ENCODE data around the gene HTRA1.

DNA sequence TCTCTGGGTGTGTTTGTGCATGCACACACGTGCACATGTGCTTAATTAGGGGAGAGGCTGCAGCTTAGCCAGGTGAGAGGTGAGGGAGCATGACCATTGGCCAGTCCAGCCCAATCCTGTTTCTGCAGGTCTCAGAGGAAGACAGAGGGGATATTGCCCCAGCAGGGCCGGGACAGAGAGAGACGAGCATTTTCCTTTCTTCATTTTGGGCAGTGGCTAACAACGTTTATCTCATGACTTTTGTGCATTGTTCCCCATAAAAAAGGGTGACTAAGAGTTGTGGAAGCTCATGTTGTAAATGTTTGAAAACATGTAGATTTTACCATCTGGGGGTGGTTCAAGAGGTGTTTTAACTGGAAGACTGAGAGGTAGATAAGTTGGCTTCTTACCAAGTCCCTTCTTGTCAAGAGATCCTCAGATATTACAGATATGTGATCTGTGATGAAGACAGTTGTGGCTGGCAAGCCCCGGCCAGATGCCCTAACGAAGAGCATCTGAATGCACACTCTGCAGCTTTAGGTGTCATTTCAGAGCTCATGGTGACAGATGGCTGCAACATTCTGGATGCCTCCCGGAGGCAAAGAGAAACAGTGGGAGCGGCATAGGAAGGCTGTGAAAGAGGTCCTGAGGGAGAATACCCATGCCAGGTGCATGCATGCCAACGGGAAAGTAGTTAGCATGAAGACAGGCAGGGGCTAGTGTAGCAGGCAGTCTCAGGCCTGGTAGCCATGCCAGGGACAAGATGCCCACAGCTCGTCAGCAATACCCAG lies 82.5 kb downstream of the HTRA1 start:
- TF ChIP-seq CTCF (IDR thresholded peaks at IDR 0.05) (no peak), SIN3A (IDR thresholded peaks at IDR 0.05; ENCODE audit: borderline replicate concordance, insufficient read depth, low read depth, low read length) (no peak), TCF7L2 (IDR thresholded peaks at IDR 0.05; ENCODE audit: low read depth, low read length) (no peak)
